Activated CD8-positive, alpha-beta memory T cell treated with anti-CD3 and anti-CD28 coated beads for 1 hour (primary cell): Measurements from ENCODE around the gene OR8G5.
"Not testable (repeated sequence)": the region's sequence is repeated elsewhere in the genome, so short reads cannot be mapped to it uniquely, and the experiment has no call there.

Source experiments
- DNase-seq, 2 donors: peaks; one replicate each; pipeline ENCODE4 v3.0.0-alpha.2; 2020; ENCODE audit warnings: low read depth in 1 of 2; ENCODE audit errors: extremely low read depth in 1 of 2

OR8G5 gene

DNA sequence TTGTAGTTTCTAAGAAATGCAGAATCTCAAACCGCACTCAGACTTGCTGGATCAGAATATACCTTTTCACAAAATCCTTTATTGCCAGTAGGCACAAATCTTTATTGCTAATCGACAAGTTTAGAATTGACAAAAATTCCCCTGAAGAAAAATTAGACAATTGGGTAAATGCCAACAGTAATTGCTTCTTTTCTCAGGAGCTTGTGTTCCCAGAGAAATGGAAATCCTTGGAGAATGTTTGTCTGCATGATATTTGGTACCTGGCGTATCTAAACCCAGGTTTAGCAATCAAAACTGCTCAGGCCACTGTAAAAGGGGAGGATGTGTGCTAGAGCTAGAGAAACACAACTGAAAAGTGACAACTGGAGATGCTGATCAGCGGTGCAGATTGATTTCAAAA, at the start of gene OR8G5:
Gene OR8G5, plus strand, starts transcription at position 301 of the 400 bp plus-strand sequence. CDS start 8,556 bp downstream, outside the sequence.
- DNase-seq: no peak

GRCh38 chr11:124207102-124207792, 48.9 kb upstream of the OR8G5 start:
- DNase-seq: no peak

- no peak for DNase-seq
Measured at GRCh38 chr11:124209824-124210357, 46.3 kb upstream of the OR8G5 start.

- no peak for DNase-seq
Measured at GRCh38 chr11:124210421-124210820, 45.8 kb upstream of the OR8G5 start.

- no peak for DNase-seq
Measured at GRCh38 chr11:124211321-124211720, 44.9 kb upstream of the OR8G5 start.

DNA sequence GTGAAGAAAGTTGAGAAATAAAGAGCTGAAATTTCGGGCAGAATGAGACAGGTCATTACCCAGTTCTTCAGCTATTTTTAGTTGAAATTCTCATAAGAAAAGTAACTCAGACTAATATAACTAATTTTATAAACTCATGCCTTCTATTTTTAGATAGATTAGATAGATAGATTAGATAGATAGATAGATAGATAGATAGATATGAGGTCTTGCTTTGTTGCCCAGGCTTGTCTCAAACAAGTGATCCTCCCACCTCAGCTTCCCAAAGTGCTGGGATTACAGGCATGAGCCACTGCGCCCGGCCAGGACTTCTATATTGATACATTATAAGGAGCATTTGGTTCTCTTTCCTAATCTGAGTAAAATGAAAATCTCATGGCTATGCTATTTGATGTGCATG, 42.1 kb upstream of the OR8G5 start:
- no peak for DNase-seq

- DNase-seq: no peak
Measured at GRCh38 chr11:124219126-124219525, 37.0 kb upstream of the OR8G5 start.

GRCh38 chr11:124222407-124222806, 33.8 kb upstream of the OR8G5 start:
- DNase-seq: no peak

DNA sequence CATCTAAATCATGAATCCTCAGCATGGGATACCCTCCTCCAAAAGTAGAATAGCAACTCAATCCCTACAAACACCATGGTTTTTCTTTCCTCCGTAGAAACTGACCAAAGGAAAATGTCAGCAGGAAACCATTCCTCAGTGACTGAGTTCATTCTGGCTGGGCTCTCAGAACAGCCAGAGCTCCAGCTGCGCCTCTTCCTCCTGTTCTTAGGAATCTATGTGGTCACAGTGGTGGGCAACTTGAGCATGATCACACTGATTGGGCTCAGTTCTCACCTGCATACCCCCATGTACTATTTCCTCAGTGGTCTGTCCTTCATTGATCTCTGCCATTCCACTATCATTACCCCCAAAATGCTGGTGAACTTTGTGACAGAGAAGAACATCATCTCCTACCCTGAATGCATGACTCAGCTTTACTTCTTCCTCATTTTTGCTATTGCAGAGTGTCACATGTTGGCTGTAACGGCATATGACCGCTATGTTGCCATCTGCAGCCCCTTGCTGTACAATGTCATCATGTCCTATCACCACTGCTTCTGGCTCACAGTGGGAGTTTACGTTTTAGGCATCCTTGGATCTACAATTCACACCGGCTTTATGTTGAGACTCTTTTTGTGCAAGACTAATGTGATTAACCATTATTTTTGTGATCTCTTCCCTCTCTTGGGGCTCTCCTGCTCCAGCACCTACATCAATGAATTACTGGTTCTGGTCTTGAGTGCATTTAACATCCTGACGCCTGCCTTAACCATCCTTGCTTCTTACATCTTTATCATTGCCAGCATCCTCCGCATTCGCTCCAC, 31.4 kb upstream of the OR8G5 start:
- DNase-seq: not testable (repeated sequence)

- DNase-seq: no peak
Measured at GRCh38 chr11:124225471-124225870, 30.7 kb upstream of the OR8G5 start.

DNA sequence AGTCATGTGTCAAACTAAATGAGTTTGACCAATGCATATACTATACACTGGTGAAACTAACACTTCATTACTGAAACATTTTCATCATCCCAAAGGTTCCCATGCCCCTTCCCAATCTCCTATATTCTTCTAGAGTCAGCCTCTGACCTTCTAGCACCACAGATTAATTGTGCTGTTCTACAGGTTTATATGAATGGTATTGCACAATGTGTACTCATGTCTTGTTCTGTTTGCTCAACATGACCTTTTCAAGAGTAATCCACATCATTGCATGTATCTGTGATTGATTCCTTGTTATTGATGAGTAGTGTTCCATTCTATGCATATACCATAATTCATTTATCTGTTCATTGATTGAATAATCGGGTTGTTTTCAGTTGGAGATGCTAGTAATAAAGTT, 22.8 kb upstream of the OR8G5 start:
- no peak for DNase-seq

DNA sequence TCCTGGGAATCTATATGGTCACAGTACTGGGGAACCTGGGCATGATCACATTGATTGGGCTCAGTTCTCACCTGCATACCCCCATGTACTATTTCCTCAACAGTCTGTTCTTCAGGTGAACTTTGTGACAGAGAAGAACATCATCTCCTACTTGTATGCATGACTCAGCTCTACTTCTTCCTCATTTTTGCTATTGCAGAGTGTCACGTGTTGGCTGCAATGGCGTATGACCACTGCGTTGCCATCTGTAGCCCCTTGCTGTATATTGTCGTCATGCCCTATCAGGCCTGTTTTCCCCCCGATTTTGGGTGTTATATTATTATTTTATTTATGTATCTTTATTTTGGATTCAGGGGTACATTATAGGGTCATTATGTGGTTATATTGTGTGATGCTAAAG, 17.7 kb upstream of the OR8G5 start:
- DNase-seq: no peak

GRCh38 chr11:124240621-124241397, 15.4 kb upstream of the OR8G5 start, which contains the start of gene OR8G1:
OR8G1 (plus strand) TSS chr11:124241095; CDS start chr11:124249676, 8,581 bp downstream.
- no peak for DNase-seq

DNA sequence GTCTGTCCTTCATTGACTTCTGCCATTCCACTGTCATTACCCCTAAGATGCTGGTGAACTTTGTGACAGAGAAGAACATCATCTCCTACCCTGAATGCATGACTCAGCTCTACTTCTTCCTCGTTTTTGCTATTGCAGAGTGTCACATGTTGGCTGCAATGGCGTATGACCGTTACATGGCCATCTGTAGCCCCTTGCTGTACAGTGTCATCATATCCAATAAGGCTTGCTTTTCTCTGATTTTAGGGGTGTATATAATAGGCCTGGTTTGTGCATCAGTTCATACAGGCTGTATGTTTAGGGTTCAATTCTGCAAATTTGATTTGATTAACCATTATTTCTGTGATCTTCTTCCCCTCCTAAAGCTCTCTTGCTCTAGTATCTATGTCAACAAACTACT, 6.3 kb upstream of the OR8G5 start:
- not testable (repeated sequence) for DNase-seq

DNA sequence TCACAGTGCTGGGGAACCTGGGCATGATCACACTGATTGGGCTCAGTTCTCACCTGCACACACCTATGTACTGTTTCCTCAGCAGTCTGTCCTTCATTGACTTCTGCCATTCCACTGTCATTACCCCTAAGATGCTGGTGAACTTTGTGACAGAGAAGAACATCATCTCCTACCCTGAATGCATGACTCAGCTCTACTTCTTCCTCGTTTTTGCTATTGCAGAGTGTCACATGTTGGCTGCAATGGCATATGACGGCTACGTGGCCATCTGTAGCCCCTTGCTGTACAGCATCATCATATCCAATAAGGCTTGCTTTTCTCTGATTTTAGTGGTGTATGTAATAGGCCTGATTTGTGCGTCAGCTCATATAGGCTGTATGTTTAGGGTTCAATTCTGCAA, 8.9 kb downstream of the OR8G5 start:
- DNase-seq: not testable (repeated sequence)

DNA sequence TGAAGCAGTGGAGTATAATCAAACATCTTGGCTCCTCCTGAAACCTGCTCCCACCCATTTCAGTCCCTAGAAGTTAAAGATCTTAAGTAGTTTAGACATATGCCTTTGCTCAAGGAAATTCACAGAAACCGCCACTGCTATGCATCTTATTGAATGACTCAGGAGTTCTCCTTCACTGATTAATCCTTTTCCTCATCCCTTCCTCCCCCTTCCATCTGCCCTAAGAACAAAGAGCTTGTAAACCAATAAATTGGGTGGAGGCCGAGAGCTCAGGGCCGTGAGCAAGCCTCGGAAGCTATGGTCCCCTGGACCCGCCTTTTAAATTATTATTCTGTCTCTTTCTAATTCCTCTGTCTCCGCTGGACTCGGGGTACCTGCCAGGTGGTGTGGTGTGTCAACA, 14.7 kb downstream of the OR8G5 start:
- not testable (repeated sequence) for DNase-seq

GRCh38 chr11:124274000-124274399, 17.8 kb downstream of the OR8G5 start:
- no peak for DNase-seq

DNA sequence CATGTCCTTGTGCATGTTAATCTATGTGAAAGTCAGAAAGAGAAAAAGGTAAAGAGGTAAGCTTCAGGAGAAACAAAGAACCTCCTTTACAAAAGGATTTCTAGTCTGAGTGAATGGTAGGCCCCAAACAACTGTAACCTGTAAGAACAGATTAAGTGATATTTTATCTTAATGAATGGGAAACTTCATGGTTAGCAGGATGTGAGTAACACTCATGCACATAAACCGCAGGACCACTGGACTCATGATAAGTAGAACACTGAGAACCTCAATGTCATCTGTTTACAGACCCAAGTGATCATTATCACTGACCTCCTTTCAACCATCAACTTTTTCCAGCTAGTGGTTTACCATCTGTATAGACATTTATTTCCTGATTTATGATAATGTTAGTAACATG, 19.9 kb downstream of the OR8G5 start:
- no peak for DNase-seq

DNA sequence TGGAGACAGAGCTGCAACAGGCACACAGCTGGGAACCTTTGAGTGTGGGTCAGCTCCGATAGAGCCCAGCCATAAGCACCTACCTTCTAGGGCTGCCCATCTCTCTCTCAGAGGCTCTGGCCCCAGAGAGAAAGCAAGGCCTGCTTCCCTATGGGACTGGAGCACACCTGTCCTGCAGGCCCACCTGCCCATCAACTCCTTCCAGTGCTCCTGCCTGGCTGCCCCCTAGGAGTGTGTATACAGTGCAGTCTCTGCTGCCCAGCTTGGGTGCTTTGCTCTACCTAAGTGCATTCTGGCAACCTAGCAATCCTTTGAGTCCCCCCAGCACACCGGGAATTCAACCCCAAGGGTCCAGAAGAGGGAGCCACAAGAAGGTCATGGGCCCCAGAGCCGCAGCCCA, 21.0 kb downstream of the OR8G5 start:
- no peak for DNase-seq

GRCh38 chr11:124277804-124278203, 21.6 kb downstream of the OR8G5 start:
- no peak for DNase-seq

- no peak for DNase-seq
Measured at GRCh38 chr11:124278261-124278660, 22.1 kb downstream of the OR8G5 start.
